ENCODE measurements around the gene CEACAM19. TPM values are rescaled to one million over a fixed set of nuclear protein-coding genes. Genes with fewer than 3 reads are reported as not detected.

Gene CEACAM19
- total RNA-seq, 4 donors from 2014 or later, result 2.5 to 5.1 (median 3.7) TPM

- no peaks in the 10 kb centered on the region for H3K9me3 ChIP-seq
- H3K36me3 ChIP-seq, result peaks cover 0 to 7% (median 0%) of the 10 kb centered on the region in 4 donors
- WGBS, result 87% methylated on average over 9 of the region's 9 CpGs
- H3K4me3 ChIP-seq, result no peak overlapping the region
- peaks cover 13 to 26% (median 19%) of the 10 kb centered on the region in 4 donors for H3K4me1 ChIP-seq
- intact Hi-C loops (cut with DNase I), result no loop called here
- no peaks in the 10 kb centered on the region for H3K27me3 ChIP-seq
- no peak overlapping the region for H3K27ac ChIP-seq (replicated peaks in 1 of 4)
- no peak for TF ChIP-seq POLR2AphosphoS5 (IDR thresholded peaks at IDR 0.05)
- no peak for TF ChIP-seq POLR2A (IDR thresholded peaks at IDR 0.05; ENCODE audit: low read depth)
- TF ChIP-seq EP300 (IDR thresholded peaks at IDR 0.05), result no peak
- no peak for DNase-seq (ENCODE audit: extremely low spot score)
Measured at GRCh38 chr19:44641501-44642265, 29.6 kb upstream of the CEACAM19 start.

- peaks cover 19 to 33% (median 25%) of the 10 kb centered on the region in 4 donors for H3K4me1 ChIP-seq
- intact Hi-C loops (cut with DNase I), result no loop called here
- TF ChIP-seq POLR2AphosphoS5 (IDR thresholded peaks at IDR 0.05) (no peak), EP300 (IDR thresholded peaks at IDR 0.05) (no peak), POLR2A (IDR thresholded peaks at IDR 0.05; ENCODE audit: low read depth) (no peak)
- TF ChIP-seq, protein P1, sequence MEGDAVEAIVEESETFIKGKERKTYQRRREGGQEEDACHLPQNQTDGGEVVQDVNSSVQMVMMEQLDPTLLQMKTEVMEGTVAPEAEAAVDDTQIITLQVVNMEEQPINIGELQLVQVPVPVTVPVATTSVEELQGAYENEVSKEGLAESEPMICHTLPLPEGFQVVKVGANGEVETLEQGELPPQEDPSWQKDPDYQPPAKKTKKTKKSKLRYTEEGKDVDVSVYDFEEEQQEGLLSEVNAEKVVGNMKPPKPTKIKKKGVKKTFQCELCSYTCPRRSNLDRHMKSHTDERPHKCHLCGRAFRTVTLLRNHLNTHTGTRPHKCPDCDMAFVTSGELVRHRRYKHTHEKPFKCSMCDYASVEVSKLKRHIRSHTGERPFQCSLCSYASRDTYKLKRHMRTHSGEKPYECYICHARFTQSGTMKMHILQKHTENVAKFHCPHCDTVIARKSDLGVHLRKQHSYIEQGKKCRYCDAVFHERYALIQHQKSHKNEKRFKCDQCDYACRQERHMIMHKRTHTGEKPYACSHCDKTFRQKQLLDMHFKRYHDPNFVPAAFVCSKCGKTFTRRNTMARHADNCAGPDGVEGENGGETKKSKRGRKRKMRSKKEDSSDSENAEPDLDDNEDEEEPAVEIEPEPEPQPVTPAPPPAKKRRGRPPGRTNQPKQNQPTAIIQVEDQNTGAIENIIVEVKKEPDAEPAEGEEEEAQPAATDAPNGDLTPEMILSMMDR (IDR thresholded peaks at IDR 0.05), result no peak
- H3K27me3 ChIP-seq, result no peaks in the 10 kb centered on the region
- no peak overlapping the region for H3K27ac ChIP-seq (replicated peaks in 1 of 4)
- no peak overlapping the region for H3K4me3 ChIP-seq
- 60% methylated on average over 1 of the region's 1 CpG for WGBS
- H3K36me3 ChIP-seq, result peaks cover 0 to 13% (median 6%) of the 10 kb centered on the region in 4 donors
- no peaks in the 10 kb centered on the region for H3K9me3 ChIP-seq
- DNase-seq (ENCODE audit: extremely low spot score), result no peak
Measured at GRCh38 chr19:44642377-44642776, 28.9 kb upstream of the CEACAM19 start.

DNA sequence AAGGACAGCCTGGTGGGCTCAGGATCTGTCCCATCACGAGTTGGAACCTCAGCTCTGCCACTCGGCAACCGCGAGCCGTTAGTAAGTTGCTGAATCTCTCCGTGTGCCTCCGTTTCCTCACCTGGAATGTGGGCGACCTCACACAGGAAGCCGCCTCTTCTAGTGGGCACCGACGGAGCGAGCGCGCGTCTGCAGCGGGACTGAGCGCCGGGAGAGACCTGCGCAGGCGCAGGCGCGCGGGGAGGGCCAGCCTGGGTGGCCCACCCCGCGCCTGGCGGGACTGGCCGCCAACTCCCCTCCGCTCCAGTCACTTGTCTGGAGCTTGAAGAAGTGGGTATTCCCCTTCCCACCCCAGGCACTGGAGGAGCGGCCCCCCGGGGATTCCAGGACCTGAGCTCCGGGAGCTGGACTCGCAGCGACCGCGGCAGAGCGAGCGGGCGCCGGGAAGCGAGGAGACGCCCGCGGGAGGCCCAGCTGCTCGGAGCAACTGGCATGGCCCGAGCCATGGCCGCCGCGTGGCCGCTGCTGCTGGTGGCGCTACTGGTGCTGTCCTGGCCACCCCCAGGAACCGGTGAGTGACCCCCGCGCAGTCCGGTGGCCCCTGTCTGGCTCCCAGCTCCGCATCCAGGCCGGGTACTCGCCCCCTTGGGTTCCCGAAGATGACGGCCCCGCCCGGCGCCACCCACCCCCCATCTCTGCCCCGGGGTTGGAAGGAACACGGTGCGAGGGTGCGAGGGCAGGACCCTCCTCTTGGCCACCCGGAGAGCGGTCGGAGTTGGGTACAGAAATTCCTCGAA is 27.5 kb upstream of the CEACAM19 start, which contains the start of gene PVR:
TSS of gene PVR (plus strand) at position 306 of the 797 bp plus-strand sequence. CDS start at position 493, 187 bp downstream.
- TF ChIP-seq POLR2A (IDR thresholded peaks at IDR 0.05; ENCODE audit: low read depth), result peak; percentile 82
- no peak for TF ChIP-seq EP300 (IDR thresholded peaks at IDR 0.05)
- peak in 1 of 2 donors; percentile 86 for TF ChIP-seq POLR2AphosphoS5 (IDR thresholded peaks at IDR 0.05)
- TF ChIP-seq, protein P1 (IDR thresholded peaks at IDR 0.05), result no peak
- Histone ChIP-seq H3K4me3 (peak within 1 kb of the TSS; percentile 89 to 98 (median 96)), H3K27ac (replicated peaks in 1 of 4) (peak within 1 kb of the TSS; percentile 89 to 95 (median 90)), H3K36me3 (peaks cover 0 to 22% (median 17%) of the 10 kb centered on the region in 4 donors), H3K4me1 (peaks cover 33 to 47% (median 38%) of the 10 kb centered on the region in 4 donors), H3K9me3 (no peaks in the 10 kb centered on the region), H3K27me3 (no peaks in the 10 kb centered on the region)
- DNase-seq (ENCODE audit: extremely low spot score), result no peak
- 0% methylated on average over 15 of the region's 70 CpGs for WGBS
- intact Hi-C loops (cut with DNase I), result no loop called here

- WGBS, result 13% methylated on average over 7 of the region's 13 CpGs
- TF ChIP-seq EP300 (IDR thresholded peaks at IDR 0.05), result peak; percentile 73
- TF ChIP-seq POLR2AphosphoS5 (IDR thresholded peaks at IDR 0.05), result peak; percentile 8 to 42
- TF ChIP-seq, protein P1 (IDR thresholded peaks at IDR 0.05), result no peak
- no peak for TF ChIP-seq POLR2A (IDR thresholded peaks at IDR 0.05; ENCODE audit: low read depth)
Measured at GRCh38 chr19:44644402-44645016, 26.8 kb upstream of the CEACAM19 start.

More at GRCh38 chr19:44644402-44645016, 26.8 kb upstream of the CEACAM19 start:
- Histone ChIP-seq H3K27ac (replicated peaks in 1 of 4) (peak overlapping the region; percentile 89 to 95 (median 90)), H3K9me3 (no peaks in the 10 kb centered on the region), H3K4me1 (peaks cover 37 to 48% (median 43%) of the 10 kb centered on the region in 4 donors), H3K36me3 (peaks cover 0 to 27% (median 21%) of the 10 kb centered on the region in 4 donors), H3K27me3 (no peaks in the 10 kb centered on the region), H3K4me3 (peak overlapping the region; percentile 89 to 98 (median 96))
- intact Hi-C loops (cut with DNase I), result no loop called here
- no peak for DNase-seq (ENCODE audit: extremely low spot score)
